Breast epithelium (tissue), 4 donors: Measurements from ENCODE around the gene DVL1. TPM values are rescaled to one million over a fixed set of nuclear protein-coding genes. Genes with fewer than 3 reads are reported as not detected.
A peak's percentile ranks its signal among the peaks of the same experiment; 100 is the strongest.

Source experiments
- DNase-seq, 2 donors: peaks; one replicate each; pipeline ENCODE4 v3.0.0-alpha.2; 2019; ENCODE audit warnings: low spot score in 2 of 2
- H3K27ac ChIP-seq, 2 donors: fragments of 200-600 bp; sonication (generic) in 1 of 2; one replicate each; pipeline ENCODE4 v1.5.1; 2016 to 2019; ENCODE audit warnings: mild to moderate bottlenecking in 1 of 2
- H3K27me3 ChIP-seq, 2 donors: fragments of 200-600 bp; sonication (generic) in 1 of 2; one replicate each; pipeline versions ENCODE4 v1.5.1 to v1.6.0; 2017 to 2019; ENCODE audit warnings: control low read depth in 1 of 2, mild to moderate bottlenecking in 1 of 2
- H3K36me3 ChIP-seq: fragments of 200-600 bp; one replicate; pipeline ENCODE4 v1.5.1; 2019
- H3K4me1 ChIP-seq, 2 donors: fragments of 200-600 bp; sonication (generic); one replicate each; pipeline ENCODE4 v1.5.1; 2016 to 2019; ENCODE audit warnings: control low read depth in 1 of 2
- H3K4me3 ChIP-seq, 3 donors: fragments of 200-600 bp; sonication (generic); 1 replicate in 2 of 3; 2 replicates in 1 of 3; pipeline ENCODE4 v1.5.1; 2016 to 2019; ENCODE audit warnings: mild to moderate bottlenecking in 3 of 3, moderate library complexity in 2 of 3
- H3K9me3 ChIP-seq, 2 donors: fragments of 200-600 bp; sonication (generic) in 1 of 2; one replicate each; pipeline ENCODE4 v1.5.1; 2016 to 2019; ENCODE audit warnings: control low read depth in 1 of 2
- CTCF ChIP-seq, 3 donors: fragments of 450-650 bp; IDR thresholded peaks; one replicate each; pipeline ENCODE4 v1.5.1; 2016 to 2017; ENCODE audit warnings: antibody characterized with exemption in 3 of 3, mild to moderate bottlenecking in 3 of 3, moderate library complexity in 3 of 3
- POLR2A ChIP-seq: fragments of 450-650 bp; IDR thresholded peaks from one replicate; pipeline ENCODE4 v1.6.1; 2016; ENCODE audit warnings: antibody characterized with exemption, mild to moderate bottlenecking, moderate library complexity
- POLR2AphosphoS5 ChIP-seq, 3 donors: sonication (generic); formaldehyde crosslinking; IDR thresholded peaks; one replicate each; pipeline ENCODE4 v1.6.1; 2017; ENCODE audit warnings: antibody characterized with exemption in 3 of 3
- intact Hi-C: fragments of 100-400 bp; cut with DNase I; formaldehyde crosslinking; loops from one replicate; pipeline ENCODE4 v1.15.1; 2023; ENCODE audit warnings: low total_unique reads
- total RNA-seq, 3 donors: library from RNA; depleted of rRNA; stranded (reverse); fragments of >200 nt; gene quantifications; one replicate each; pipeline ENCODE4 v1.1.0, GENCODE V29; 2016

The DVL1 gene
- total RNA-seq, 3 donors from 2014 or later: 55.2 to 70.1 (median 55.2) TPM

DNA sequence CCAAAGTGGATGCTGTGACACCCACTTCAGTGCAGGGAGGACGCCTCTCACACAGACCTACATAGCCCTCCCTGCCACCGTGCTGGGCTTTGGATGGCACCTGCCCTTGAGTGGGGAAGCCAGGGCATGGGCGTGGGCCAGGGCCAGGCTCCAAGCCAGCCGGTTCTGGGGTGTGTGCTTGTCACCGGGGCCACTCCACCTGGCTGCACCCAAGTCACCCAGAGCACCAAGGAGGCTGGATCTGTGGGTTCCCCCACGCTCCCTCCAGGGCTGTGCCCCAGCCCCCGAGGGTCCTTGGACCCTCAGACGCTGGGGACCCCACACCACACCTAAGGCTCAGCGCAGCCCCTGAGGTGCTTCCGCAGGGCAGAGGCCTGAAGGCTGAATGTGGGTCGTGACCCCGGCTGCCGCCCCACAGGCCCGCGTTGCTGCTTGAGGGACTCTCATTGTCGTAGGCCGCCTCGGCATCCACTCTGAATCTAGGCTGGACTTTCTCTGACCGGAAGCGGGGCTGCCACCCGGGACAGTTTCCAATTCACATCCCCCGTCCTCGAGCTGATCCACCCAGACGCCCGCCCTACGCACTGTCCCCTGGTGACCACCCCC lies 7.7 kb upstream of the DVL1 start:
- no peak for TF ChIP-seq POLR2A
- TF ChIP-seq CTCF (IDR thresholded peaks at IDR 0.05): no peak
- no peak for TF ChIP-seq POLR2AphosphoS5 (IDR thresholded peaks at IDR 0.05)
- peak overlapping the region; percentile 92 to 98 for H3K27ac ChIP-seq
- H3K4me3 ChIP-seq: peak overlapping the region; percentile 70 to 76 (median 71)
- H3K36me3 ChIP-seq: no peaks in the 10 kb centered on the region
- H3K27me3 ChIP-seq: no peaks in the 10 kb centered on the region
- no peak for DNase-seq
- H3K9me3 ChIP-seq: no peaks in the 10 kb centered on the region
- peaks cover 28 to 35% of the 10 kb centered on the region in 2 donors for H3K4me1 ChIP-seq
- intact Hi-C loops: no loop called here

- no peaks in the 10 kb centered on the region for H3K27me3 ChIP-seq
- intact Hi-C loops: no loop called here
- H3K4me3 ChIP-seq: peak overlapping the region; percentile 70 to 76 (median 71)
Observed at GRCh38 chr1:1356166-1356795, 7.1 kb upstream of the DVL1 start.

DNA sequence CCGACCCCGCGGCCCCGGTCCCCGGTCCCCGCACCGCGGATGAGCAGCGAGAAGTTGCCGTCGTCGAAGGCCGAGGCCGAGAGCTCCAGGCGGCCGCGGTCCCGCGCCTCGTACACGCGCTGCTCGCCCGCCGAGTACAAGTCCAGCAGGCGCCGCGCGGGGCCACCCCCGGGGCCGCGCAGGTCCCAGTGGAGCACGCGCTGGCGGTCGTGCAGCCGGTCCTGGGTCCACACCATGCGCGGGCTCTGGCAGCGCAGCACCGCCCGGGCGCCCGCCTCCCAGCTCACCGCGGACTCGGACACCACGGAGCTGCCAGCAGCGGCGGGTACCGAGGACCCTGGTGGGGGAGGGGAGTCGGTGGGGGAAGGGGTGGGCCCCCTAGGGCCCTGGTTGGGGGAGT lies 6.2 kb upstream of the DVL1 start:
- Histone ChIP-seq H3K27me3 (no peaks in the 10 kb centered on the region), H3K4me1 (peaks cover 20 to 23% of the 10 kb centered on the region in 2 donors), H3K27ac (peak overlapping the region in 1 of 2 donors; percentile 98), H3K4me3 (peak overlapping the region; percentile 24 to 76 (median 70)), H3K9me3 (no peaks in the 10 kb centered on the region), H3K36me3 (no peaks in the 10 kb centered on the region)
- no peak for DNase-seq
- TF ChIP-seq POLR2A (no peak), CTCF (IDR thresholded peaks at IDR 0.05) (no peak), POLR2AphosphoS5 (IDR thresholded peaks at IDR 0.05) (no peak)
- intact Hi-C loops: no loop called here

More at GRCh38 chr1:1356166-1356795, 7.1 kb upstream of the DVL1 start:
- no peaks in the 10 kb centered on the region for H3K9me3 ChIP-seq
- peak overlapping the region; percentile 92 to 98 for H3K27ac ChIP-seq
- no peaks in the 10 kb centered on the region for H3K36me3 ChIP-seq
- peaks cover 27 to 29% of the 10 kb centered on the region in 2 donors for H3K4me1 ChIP-seq
- DNase-seq: no peak
- TF ChIP-seq POLR2A: no peak

GRCh38 chr1:1354271-1355247 lies 5.3 kb upstream of the DVL1 start:
- intact Hi-C loops: no loop called here
- Histone ChIP-seq H3K4me1 (peaks cover 13 to 18% of the 10 kb centered on the region in 2 donors), H3K27me3 (no peaks in the 10 kb centered on the region), H3K36me3 (no peaks in the 10 kb centered on the region), H3K9me3 (no peaks in the 10 kb centered on the region), H3K27ac (peak overlapping the region; percentile 33 to 98), H3K4me3 (peak overlapping the region; percentile 24 to 76 (median 70))
- no peak for TF ChIP-seq POLR2AphosphoS5 (IDR thresholded peaks at IDR 0.05)
- no peak for TF ChIP-seq CTCF (IDR thresholded peaks at IDR 0.05)
- no peak for TF ChIP-seq POLR2A
- DNase-seq: no peak

- Histone ChIP-seq H3K9me3 (no peaks in the 10 kb centered on the region), H3K36me3 (no peaks in the 10 kb centered on the region), H3K4me1 (peaks cover 6 to 11% of the 10 kb centered on the region in 2 donors), H3K27me3 (no peaks in the 10 kb centered on the region), H3K4me3 (peak overlapping the region in 1 of 3 donors; percentile 76), H3K27ac (peak overlapping the region; percentile 33 to 98)
- TF ChIP-seq CTCF (IDR thresholded peaks at IDR 0.05) (no peak), POLR2AphosphoS5 (IDR thresholded peaks at IDR 0.05) (no peak), POLR2A (no peak)
- no peak for DNase-seq
- intact Hi-C loops: no loop called here
Observed at GRCh38 chr1:1353389-1354151, 4.4 kb upstream of the DVL1 start.
